Measurements from ENCODE around the gene RANBP3L. TPM values are rescaled to one million over a fixed set of nuclear protein-coding genes. Genes with fewer than 3 reads are reported as not detected.

Gene RANBP3L
- total RNA-seq, 1 experiment from 2014 or later, result not detected

- H3K23ac ChIP-seq (ENCODE audit: insufficient read length, low read depth, low read length), result no peak overlapping the region
- H3K27ac Mint-ChIP-seq, result no peak overlapping the region
- no peaks in the 10 kb centered on the region for H4K20me1 ChIP-seq (ENCODE audit: control insufficient read depth, insufficient read depth, insufficient read length)
- H3K4me2 ChIP-seq (ENCODE audit: insufficient read depth, insufficient read length, low read length), result no peak overlapping the region
- H3K56ac ChIP-seq (ENCODE audit: insufficient read length, low read depth, low read length), result no peak overlapping the region
- H3K4me3 Mint-ChIP-seq, result peak overlapping the region; percentile 83 to 87
- H3K36me3 Mint-ChIP-seq (ENCODE audit: insufficient read depth in 1 of 3, low read depth in 3 of 3), result peaks cover 0 to 16% (median 2%) of the 10 kb centered on the region in 3 experiments; a peak in 3 of 7 replicates
- no peak overlapping the region for H3T11ph ChIP-seq (ENCODE audit: low read length)
- peaks cover 6 to 12% of the 10 kb centered on the region in 2 experiments; a peak in 3 of 5 replicates for H3K9me3 Mint-ChIP-seq
- no peaks in the 10 kb centered on the region; the same call in 1 of the 2 replicates for H3K27me3 ChIP-seq (ENCODE audit: insufficient read depth, low read length)
- no peak overlapping the region for H2BK5ac ChIP-seq (ENCODE audit: insufficient read length, low read length)
- no peak overlapping the region for H2BK12ac ChIP-seq (ENCODE audit: insufficient read length, low read depth, low read length)
- no peak overlapping the region for H2AK5ac ChIP-seq (ENCODE audit: insufficient read length, low read length)
- no peak overlapping the region for H3K9ac ChIP-seq (ENCODE audit: extremely low read depth, insufficient read length, low read length)
- H3K4me1 Mint-ChIP-seq, result peaks cover 25 to 31% of the 10 kb centered on the region in 2 experiments
- H3K4me1 ChIP-seq (ENCODE audit: insufficient read depth, low read length), result no peaks in the 10 kb centered on the region
- no peaks in the 10 kb centered on the region for H3K9me3 ChIP-seq (ENCODE audit: control insufficient read depth, low read depth, low read length)
- no peak overlapping the region for H4K8ac ChIP-seq (replicated peaks; ENCODE audit: insufficient read length, low read depth, low read length)
- H4K91ac ChIP-seq (ENCODE audit: insufficient read length, low read depth, low read length), result no peak overlapping the region
- no peak for TF ChIP-seq CTCF (conservative IDR thresholded peaks at IDR 0.05)
- H2AFZ ChIP-seq (ENCODE audit: low read length), result no peak overlapping the region
- no peaks in the 10 kb centered on the region for H3K79me2 ChIP-seq (ENCODE audit: insufficient read depth, low read length)
- no peak overlapping the region for H3K27ac ChIP-seq (ENCODE audit: insufficient read length, low read depth, low read length)
- no peaks in the 10 kb centered on the region for H3K23me2 ChIP-seq (ENCODE audit: insufficient read length, low read depth, low read length, poor library complexity, severe bottlenecking)
- no peak overlapping the region for H3K18ac ChIP-seq (ENCODE audit: insufficient read length, low read depth, low read length)
- H2BK15ac ChIP-seq (ENCODE audit: low read depth, low read length), result no peak overlapping the region
- no peak overlapping the region for H4K5ac ChIP-seq (ENCODE audit: insufficient read length, low read depth, low read length)
- DNase-seq, result no peak
- no peak overlapping the region for H2BK120ac ChIP-seq (ENCODE audit: low read depth, low read length, poor library complexity, severe bottlenecking)
- H3K14ac ChIP-seq (ENCODE audit: insufficient read depth, low read length), result no peak overlapping the region
- no CpG with 5 or more reads among the region's 4 CpGs for WGBS (ENCODE audit: extremely low coverage, insufficient read length, low lambda C conversion rate)
- H3K79me1 ChIP-seq (ENCODE audit: insufficient read depth, low read depth, low read length, poor library complexity, severe bottlenecking), result no peaks in the 10 kb centered on the region
- H3K4ac ChIP-seq (ENCODE audit: low read depth, low read length), result no peak overlapping the region
- H3K27me3 Mint-ChIP-seq (ENCODE audit: low read depth), result peaks cover 16% of the 10 kb centered on the region
- H2BK20ac ChIP-seq (ENCODE audit: low read depth, low read length, poor library complexity, severe bottlenecking), result no peak overlapping the region
Observed at GRCh38 chr5:36239370-36240293, 62.1 kb downstream of the RANBP3L start.
